ENCODE data around the gene SSBP3. TPM values are rescaled to one million over a fixed set of nuclear protein-coding genes. Genes with fewer than 3 reads are reported as not detected.

SSBP3 gene
- total RNA-seq, 1 experiment from 2014 or later, result 37.5 TPM

DNA sequence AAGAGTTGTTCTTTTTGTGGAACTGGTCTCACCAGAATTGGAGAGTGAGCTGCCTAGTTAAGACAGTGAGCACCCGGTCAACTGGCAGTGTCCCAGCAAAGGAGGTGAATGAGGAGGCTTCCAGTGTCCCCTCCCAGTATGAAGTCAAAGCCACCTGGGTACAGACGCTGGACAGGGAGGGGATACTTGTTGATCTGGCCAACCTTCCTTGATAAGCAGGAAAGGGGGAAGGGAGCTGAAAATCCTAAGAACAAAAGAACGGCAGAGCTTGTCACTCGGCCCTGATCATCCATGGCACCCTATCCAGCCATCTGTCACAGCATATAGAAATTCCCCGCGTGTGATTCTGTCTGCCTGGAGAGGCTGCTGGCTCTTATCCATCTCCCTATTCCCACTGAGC, 91.5 kb downstream of the SSBP3 start:
- no peaks in the 10 kb centered on the region for H3K36me3 ChIP-seq (ENCODE audit: control insufficient read depth in 1 of 2, insufficient read depth in 2 of 2, low read length in 2 of 2)
- ChIA-PET CTCF (no interaction called here), POLR2A (no interaction called here), RAD21 (ENCODE audit: low non-redundant PET in 1 of 2, low total read pairs in 2 of 2, uncharacterized antibody in 2 of 2, unreplicated experiment in 2 of 2) (no interaction called here)
- no peak overlapping the region for H3K9ac ChIP-seq (ENCODE audit: low read length)
- H3K9me2 ChIP-seq (ENCODE audit: insufficient read depth), result no peaks in the 10 kb centered on the region
- intact Hi-C loops (cut with micrococcal nuclease), result no loop called here
- H3K79me2 ChIP-seq (ENCODE audit: insufficient read depth, low read length), result no peaks in the 10 kb centered on the region
- H3K27me3 ChIP-seq (ENCODE audit: insufficient read depth, low read length), result no peaks in the 10 kb centered on the region
- no TSS peak for BruUV-seq (replicated peaks)
- no peak overlapping the region for H2AFZ ChIP-seq (ENCODE audit: low read depth, low read length, poor library complexity, severe bottlenecking)
- peaks cover 14 to 16% of the 10 kb centered on the region in 2 experiments for H3K4me1 ChIP-seq (ENCODE audit: control insufficient read depth in 1 of 2, insufficient read depth in 2 of 2, low read length in 2 of 2)
- TF ChIP-seq POLR2AphosphoS5 (IDR thresholded peaks at IDR 0.05; ENCODE audit: low read depth, low read length) (no peak), SIN3A (IDR thresholded peaks at IDR 0.05; ENCODE audit: low read depth) (no peak), EZH2 (IDR thresholded peaks at IDR 0.05) (no peak), TCF7L2 (IDR thresholded peaks at IDR 0.05; ENCODE audit: borderline replicate concordance, extremely low read depth, insufficient read depth, insufficient read length) (no peak), CEBPB (IDR thresholded peaks at IDR 0.05; ENCODE audit: low read depth) (no peak), SRF (IDR thresholded peaks at IDR 0.05; ENCODE audit: low read depth) (no peak)
- TF ChIP-seq, protein P1, sequence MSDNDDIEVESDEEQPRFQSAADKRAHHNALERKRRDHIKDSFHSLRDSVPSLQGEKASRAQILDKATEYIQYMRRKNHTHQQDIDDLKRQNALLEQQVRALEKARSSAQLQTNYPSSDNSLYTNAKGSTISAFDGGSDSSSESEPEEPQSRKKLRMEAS (IDR thresholded peaks at IDR 0.05), result no peak
- TF ChIP-seq, protein P2, sequence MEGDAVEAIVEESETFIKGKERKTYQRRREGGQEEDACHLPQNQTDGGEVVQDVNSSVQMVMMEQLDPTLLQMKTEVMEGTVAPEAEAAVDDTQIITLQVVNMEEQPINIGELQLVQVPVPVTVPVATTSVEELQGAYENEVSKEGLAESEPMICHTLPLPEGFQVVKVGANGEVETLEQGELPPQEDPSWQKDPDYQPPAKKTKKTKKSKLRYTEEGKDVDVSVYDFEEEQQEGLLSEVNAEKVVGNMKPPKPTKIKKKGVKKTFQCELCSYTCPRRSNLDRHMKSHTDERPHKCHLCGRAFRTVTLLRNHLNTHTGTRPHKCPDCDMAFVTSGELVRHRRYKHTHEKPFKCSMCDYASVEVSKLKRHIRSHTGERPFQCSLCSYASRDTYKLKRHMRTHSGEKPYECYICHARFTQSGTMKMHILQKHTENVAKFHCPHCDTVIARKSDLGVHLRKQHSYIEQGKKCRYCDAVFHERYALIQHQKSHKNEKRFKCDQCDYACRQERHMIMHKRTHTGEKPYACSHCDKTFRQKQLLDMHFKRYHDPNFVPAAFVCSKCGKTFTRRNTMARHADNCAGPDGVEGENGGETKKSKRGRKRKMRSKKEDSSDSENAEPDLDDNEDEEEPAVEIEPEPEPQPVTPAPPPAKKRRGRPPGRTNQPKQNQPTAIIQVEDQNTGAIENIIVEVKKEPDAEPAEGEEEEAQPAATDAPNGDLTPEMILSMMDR (IDR thresholded peaks at IDR 0.05 in 2 of 3, conservative IDR thresholded peaks at IDR 0.05 in 1 of 3; ENCODE audit: borderline replicate concordance in 1 of 3, insufficient read depth in 1 of 3, low read depth in 2 of 3, low read length in 2 of 3), result no peak
- TF ChIP-seq, protein P3, sequence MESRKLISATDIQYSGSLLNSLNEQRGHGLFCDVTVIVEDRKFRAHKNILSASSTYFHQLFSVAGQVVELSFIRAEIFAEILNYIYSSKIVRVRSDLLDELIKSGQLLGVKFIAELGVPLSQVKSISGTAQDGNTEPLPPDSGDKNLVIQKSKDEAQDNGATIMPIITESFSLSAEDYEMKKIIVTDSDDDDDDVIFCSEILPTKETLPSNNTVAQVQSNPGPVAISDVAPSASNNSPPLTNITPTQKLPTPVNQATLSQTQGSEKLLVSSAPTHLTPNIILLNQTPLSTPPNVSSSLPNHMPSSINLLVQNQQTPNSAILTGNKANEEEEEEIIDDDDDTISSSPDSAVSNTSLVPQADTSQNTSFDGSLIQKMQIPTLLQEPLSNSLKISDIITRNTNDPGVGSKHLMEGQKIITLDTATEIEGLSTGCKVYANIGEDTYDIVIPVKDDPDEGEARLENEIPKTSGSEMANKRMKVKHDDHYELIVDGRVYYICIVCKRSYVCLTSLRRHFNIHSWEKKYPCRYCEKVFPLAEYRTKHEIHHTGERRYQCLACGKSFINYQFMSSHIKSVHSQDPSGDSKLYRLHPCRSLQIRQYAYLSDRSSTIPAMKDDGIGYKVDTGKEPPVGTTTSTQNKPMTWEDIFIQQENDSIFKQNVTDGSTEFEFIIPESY (IDR thresholded peaks at IDR 0.05; ENCODE audit: extremely low read depth, insufficient replicate concordance, low read length), result no peak
- ATAC-seq (no peak), DNase-seq (ENCODE audit: low read depth, low spot score) (no peak)
- H3K27ac ChIP-seq (ENCODE audit: low read depth, low read length), result no peak overlapping the region
- H3K4me3 ChIP-seq (replicated peaks in 1 of 2; ENCODE audit: low read depth in 1 of 2, low read length in 2 of 2), result no peak overlapping the region
- no peak overlapping the region for H3K4me2 ChIP-seq (ENCODE audit: low read length)
- H3K9me3 ChIP-seq (ENCODE audit: control insufficient read depth in 1 of 2, insufficient read depth in 1 of 2, low read depth in 1 of 2, low read length in 2 of 2), result no peaks in the 10 kb centered on the region
- no peaks in the 10 kb centered on the region for H4K20me1 ChIP-seq (ENCODE audit: insufficient read depth)
